ENCODE data around the gene SNX25.
A peak's percentile ranks its signal among the peaks of the same experiment; 100 is the strongest.

SNX25 gene

DNA sequence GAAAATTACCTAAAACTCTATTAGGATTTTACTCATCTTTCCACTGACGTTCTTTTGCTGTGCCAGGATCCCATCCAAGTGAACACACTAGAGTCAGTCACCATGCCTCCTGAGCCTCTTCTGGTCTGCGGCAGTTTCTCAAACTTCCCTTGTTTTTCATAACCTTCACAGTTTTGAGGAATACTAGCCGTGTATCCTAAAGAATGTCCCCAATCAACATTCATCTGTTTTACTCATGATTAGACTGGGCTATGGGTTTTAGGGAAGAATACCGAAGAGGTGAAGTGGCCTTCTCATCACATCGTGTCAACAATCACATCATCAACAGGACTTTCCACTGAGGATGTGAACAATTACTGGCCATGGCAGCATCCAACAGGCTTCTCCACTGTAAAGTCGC is 181.5 kb downstream of the SNX25 start:
- 100% methylated on average over 4 of the region's 6 CpGs for WGBS (ENCODE audit: insufficient coverage)
- Histone ChIP-seq H3K36me3 (ENCODE audit: control insufficient read depth in 4 of 4, insufficient read depth in 4 of 4, low read length in 3 of 4) (peaks cover 0 to 3% (median 0%) of the 10 kb centered on the region in 4 experiments), H3K9me3 (ENCODE audit: control extremely low read depth in 1 of 5, control insufficient read depth in 4 of 5, insufficient read depth in 2 of 5, low read depth in 1 of 5, low read length in 4 of 5) (no peaks in the 10 kb centered on the region), H3K4me3 (ENCODE audit: control insufficient read depth in 1 of 7, extremely low read depth in 1 of 7, insufficient read depth in 4 of 7, low read depth in 2 of 7, low read length in 6 of 7) (no peak overlapping the region), H3K27ac (ENCODE audit: insufficient read depth in 1 of 2, low read depth in 1 of 2, low read length in 2 of 2, poor library complexity in 1 of 2, severe bottlenecking in 2 of 2) (no peak overlapping the region), H3K4me1 (ENCODE audit: control extremely low read depth in 1 of 4, control insufficient read depth in 4 of 4, insufficient read depth in 4 of 4, low read length in 3 of 4) (peaks cover 7 to 18% (median 11%) of the 10 kb centered on the region in 4 experiments), H3K27me3 (replicated peaks in 2 of 5; ENCODE audit: control insufficient read depth in 4 of 5, insufficient read depth in 5 of 5, low read length in 4 of 5) (peaks cover 0 to 3% (median 0%) of the 10 kb centered on the region in 5 experiments)
- CTCF ChIA-PET, result no interaction called here
- POLR2A ChIA-PET, result no interaction called here
- DNase-seq, result no peak

DNA sequence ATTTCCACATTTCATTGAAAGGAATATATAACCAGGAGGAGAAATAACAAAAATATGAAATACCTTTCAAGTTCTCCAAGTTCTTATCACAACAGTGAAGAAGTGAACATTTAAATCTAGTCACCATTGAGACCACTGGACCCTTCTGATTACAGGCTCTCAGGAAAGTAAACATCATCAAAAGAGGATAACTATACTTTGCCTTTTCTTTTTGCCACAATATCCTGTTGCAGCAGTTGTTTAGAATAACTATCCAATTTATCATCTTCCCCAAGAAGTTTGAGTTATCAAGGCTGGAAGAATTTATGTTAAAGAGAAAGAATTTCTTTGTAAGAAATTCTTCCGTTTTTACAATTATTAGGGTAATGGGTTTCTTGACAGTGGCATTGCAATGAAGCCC is 182.8 kb downstream of the SNX25 start:
- DNase-seq, result no peak
- Histone ChIP-seq H3K36me3 (ENCODE audit: control insufficient read depth in 4 of 4, insufficient read depth in 4 of 4, low read length in 3 of 4) (peaks cover 0 to 3% (median 0%) of the 10 kb centered on the region in 4 experiments), H3K9me3 (ENCODE audit: control extremely low read depth in 1 of 5, control insufficient read depth in 4 of 5, insufficient read depth in 2 of 5, low read depth in 1 of 5, low read length in 4 of 5) (no peaks in the 10 kb centered on the region), H3K27me3 (replicated peaks in 2 of 5; ENCODE audit: control insufficient read depth in 4 of 5, insufficient read depth in 5 of 5, low read length in 4 of 5) (peaks cover 0 to 3% (median 0%) of the 10 kb centered on the region in 5 experiments), H3K4me3 (ENCODE audit: control insufficient read depth in 1 of 7, extremely low read depth in 1 of 7, insufficient read depth in 4 of 7, low read depth in 2 of 7, low read length in 6 of 7) (no peak overlapping the region), H3K27ac (ENCODE audit: insufficient read depth in 1 of 2, low read depth in 1 of 2, low read length in 2 of 2, poor library complexity in 1 of 2, severe bottlenecking in 2 of 2) (no peak overlapping the region), H3K4me1 (ENCODE audit: control extremely low read depth in 1 of 4, control insufficient read depth in 4 of 4, insufficient read depth in 4 of 4, low read length in 3 of 4) (peaks cover 9 to 24% (median 18%) of the 10 kb centered on the region in 4 experiments)
- no CpG with 5 or more reads among the region's 1 CpG for WGBS (ENCODE audit: insufficient coverage)
- CTCF ChIA-PET, result no interaction called here
- POLR2A ChIA-PET, result no interaction called here

- ChIA-PET CTCF (interaction anchor here (1.5 kb wide), 2 partner anchors 9 to 31 kb away, joined by 5 read pairs; partner anchors contain the start of gene UFSP2), POLR2A (interaction anchor here (0.5 kb wide), 1 partner anchor 33 kb away, joined by 4 read pairs; no protein-coding TSS in a partner anchor)
- no peaks in the 10 kb centered on the region for H3K9me3 ChIP-seq (ENCODE audit: control extremely low read depth in 1 of 5, control insufficient read depth in 4 of 5, insufficient read depth in 2 of 5, low read depth in 1 of 5, low read length in 4 of 5)
- no peaks in the 10 kb centered on the region for H3K27me3 ChIP-seq (replicated peaks in 2 of 5; ENCODE audit: control insufficient read depth in 4 of 5, insufficient read depth in 5 of 5, low read length in 4 of 5)
- peak overlapping the region in 6 of 7 experiments; percentile 74 to 99 (median 86) for H3K4me3 ChIP-seq (ENCODE audit: control insufficient read depth in 1 of 7, extremely low read depth in 1 of 7, insufficient read depth in 4 of 7, low read depth in 2 of 7, low read length in 6 of 7)
- 63% methylated on average over 8 of the region's 12 CpGs for WGBS (ENCODE audit: insufficient coverage)
- H3K27ac ChIP-seq (ENCODE audit: insufficient read depth in 1 of 2, low read depth in 1 of 2, low read length in 2 of 2, poor library complexity in 1 of 2, severe bottlenecking in 2 of 2), result peak overlapping the region in 1 of 2 experiments; percentile 83
- H3K36me3 ChIP-seq (ENCODE audit: control insufficient read depth in 4 of 4, insufficient read depth in 4 of 4, low read length in 3 of 4), result peaks cover 0 to 5% (median 4%) of the 10 kb centered on the region in 4 experiments
- DNase-seq, result no peak
- peaks cover 9 to 24% (median 19%) of the 10 kb centered on the region in 4 experiments for H3K4me1 ChIP-seq (ENCODE audit: control extremely low read depth in 1 of 4, control insufficient read depth in 4 of 4, insufficient read depth in 4 of 4, low read length in 3 of 4)
Observed at GRCh38 chr4:185394568-185395237, 185.3 kb downstream of the SNX25 start.

DNA sequence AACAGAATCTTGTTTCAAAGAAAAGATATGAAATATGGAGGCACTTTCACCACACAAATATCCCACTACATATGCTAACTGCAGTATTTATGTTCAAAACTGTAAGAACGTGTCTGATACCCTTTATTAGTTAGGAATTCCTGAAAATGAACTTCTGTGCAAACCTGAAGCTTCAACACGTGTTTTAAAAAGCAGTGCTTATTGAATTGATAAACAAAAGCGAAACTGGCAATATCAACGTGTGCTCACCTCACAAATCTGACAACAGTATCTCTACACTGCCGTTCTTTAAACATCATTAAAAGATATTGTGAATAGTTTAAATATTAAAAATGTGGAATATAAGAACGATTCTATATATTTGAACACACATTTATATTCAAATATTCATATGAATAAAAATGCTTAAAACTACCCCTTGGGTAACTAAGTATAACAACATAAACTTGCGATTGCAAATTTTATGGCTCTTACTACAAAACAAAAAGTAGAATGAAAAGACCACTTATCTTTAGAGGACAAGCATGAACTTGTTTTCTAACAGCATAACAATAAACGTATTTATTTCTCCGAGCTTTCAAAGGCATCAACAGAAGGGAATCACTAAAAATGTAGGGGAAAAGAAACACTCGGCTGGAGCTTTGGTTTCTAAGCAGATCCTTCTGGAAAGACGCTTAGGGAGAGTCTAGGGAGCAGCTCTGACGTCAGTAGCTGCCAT is 186.0 kb downstream of the SNX25 start, which contains the start of gene LRP2BP:
LRP2BP (minus strand) TSS at position 687 of the 718 bp plus-strand sequence. CDS start 17,738 bp downstream, outside the sequence.
- peak; percentile 10 to 64 (median 52) for DNase-seq
- Histone ChIP-seq H3K4me1 (ENCODE audit: control extremely low read depth in 1 of 4, control insufficient read depth in 4 of 4, insufficient read depth in 4 of 4, low read length in 3 of 4) (peaks cover 9 to 24% (median 19%) of the 10 kb centered on the region in 4 experiments), H3K27me3 (replicated peaks in 2 of 5; ENCODE audit: control insufficient read depth in 4 of 5, insufficient read depth in 5 of 5, low read length in 4 of 5) (no peaks in the 10 kb centered on the region), H3K9me3 (ENCODE audit: control extremely low read depth in 1 of 5, control insufficient read depth in 4 of 5, insufficient read depth in 2 of 5, low read depth in 1 of 5, low read length in 4 of 5) (no peaks in the 10 kb centered on the region), H3K36me3 (ENCODE audit: control insufficient read depth in 4 of 4, insufficient read depth in 4 of 4, low read length in 3 of 4) (peaks cover 0 to 8% (median 5%) of the 10 kb centered on the region in 4 experiments), H3K27ac (ENCODE audit: insufficient read depth in 1 of 2, low read depth in 1 of 2, low read length in 2 of 2, poor library complexity in 1 of 2, severe bottlenecking in 2 of 2) (peak within 1 kb of the TSS; percentile 46 to 83), H3K4me3 (ENCODE audit: control insufficient read depth in 1 of 7, extremely low read depth in 1 of 7, insufficient read depth in 4 of 7, low read depth in 2 of 7, low read length in 6 of 7) (peak within 1 kb of the TSS; percentile 62 to 99 (median 86))
- ChIA-PET POLR2A (no interaction called here), CTCF (interaction anchor here (1.5 kb wide), 2 partner anchors 9 to 30 kb away, joined by 5 read pairs; partner anchors contain the start of gene UFSP2)
- 0% methylated on average over 3 of the region's 12 CpGs for WGBS (ENCODE audit: insufficient coverage)

DNA sequence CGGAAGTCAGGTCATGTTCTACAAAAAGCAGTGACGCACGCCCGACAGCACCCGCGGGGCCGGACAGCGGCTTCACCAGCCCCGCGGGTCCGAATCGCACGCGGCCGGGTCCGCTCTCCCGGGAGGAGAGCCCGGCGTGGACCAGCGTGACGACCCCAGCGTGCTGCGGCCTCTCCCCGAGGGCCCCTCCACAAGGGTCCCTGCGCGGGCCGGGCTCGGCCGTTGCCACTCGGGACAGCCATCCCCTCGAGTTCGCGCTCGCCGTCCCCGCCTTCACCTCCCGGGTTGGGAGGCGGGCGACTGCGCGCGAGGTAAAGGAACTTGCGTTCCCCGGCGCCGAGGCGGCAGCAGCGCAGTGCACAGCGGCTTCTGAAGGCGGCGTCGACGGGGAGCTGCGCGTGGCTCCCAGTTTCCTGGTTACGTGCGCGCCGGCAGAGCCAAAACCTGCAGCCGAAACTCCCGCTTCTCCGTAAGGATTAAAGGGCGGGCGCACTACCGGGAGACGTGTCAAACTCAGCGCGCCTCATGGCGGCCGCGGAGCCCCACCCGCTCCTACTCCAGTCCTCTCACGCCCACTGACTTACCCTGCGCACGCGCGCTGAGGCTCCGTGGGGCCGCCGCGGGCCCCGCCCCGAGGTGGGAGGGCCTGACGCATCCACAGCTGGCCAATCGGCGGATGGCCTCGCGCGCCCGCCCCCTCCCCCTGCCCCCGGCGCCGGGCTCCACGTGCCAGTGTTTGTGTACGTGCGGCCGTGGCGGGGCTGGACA is 186.7 kb downstream of the SNX25 start:
- CTCF ChIA-PET, result interaction anchor here (1.5 kb wide), 2 partner anchors 10 to 30 kb away, joined by 5 read pairs; partner anchors contain the start of gene UFSP2
- H3K4me1 ChIP-seq (ENCODE audit: control extremely low read depth in 1 of 4, control insufficient read depth in 4 of 4, insufficient read depth in 4 of 4, low read length in 3 of 4), result peaks cover 9 to 24% (median 19%) of the 10 kb centered on the region in 4 experiments
- 0% methylated on average over 87 of the region's 98 CpGs for WGBS (ENCODE audit: insufficient coverage)

GRCh38 chr4:185396724-185397385 is 187.5 kb downstream of the SNX25 start, which contains the start of gene ANKRD37:
ANKRD37 (plus strand) TSS chr4:185396841; CDS start chr4:185396924, 83 bp downstream.
- POLR2A ChIA-PET, result no interaction called here
- peak in 1 of 3 donors; percentile 5 for DNase-seq

More for the DNA sequence above, 186.7 kb downstream of the SNX25 start:
- Histone ChIP-seq H3K27ac (ENCODE audit: insufficient read depth in 1 of 2, low read depth in 1 of 2, low read length in 2 of 2, poor library complexity in 1 of 2, severe bottlenecking in 2 of 2) (peak overlapping the region; percentile 46 to 83), H3K27me3 (replicated peaks in 2 of 5; ENCODE audit: control insufficient read depth in 4 of 5, insufficient read depth in 5 of 5, low read length in 4 of 5) (no peaks in the 10 kb centered on the region), H3K9me3 (ENCODE audit: control extremely low read depth in 1 of 5, control insufficient read depth in 4 of 5, insufficient read depth in 2 of 5, low read depth in 1 of 5, low read length in 4 of 5) (no peaks in the 10 kb centered on the region), H3K4me3 (ENCODE audit: control insufficient read depth in 1 of 7, extremely low read depth in 1 of 7, insufficient read depth in 4 of 7, low read depth in 2 of 7, low read length in 6 of 7) (peak overlapping the region; percentile 62 to 99 (median 86)), H3K36me3 (ENCODE audit: control insufficient read depth in 4 of 4, insufficient read depth in 4 of 4, low read length in 3 of 4) (peaks cover 0 to 8% (median 4%) of the 10 kb centered on the region in 4 experiments)
- DNase-seq, result peak; percentile 91 to 94 (median 94)
- POLR2A ChIA-PET, result no interaction called here

More at GRCh38 chr4:185396724-185397385, 187.5 kb downstream of the SNX25 start, which contains the start of gene ANKRD37:
- no peaks in the 10 kb centered on the region for H3K9me3 ChIP-seq (ENCODE audit: control extremely low read depth in 1 of 5, control insufficient read depth in 4 of 5, insufficient read depth in 2 of 5, low read depth in 1 of 5, low read length in 4 of 5)
- peaks cover 0 to 12% (median 4%) of the 10 kb centered on the region in 4 experiments for H3K36me3 ChIP-seq (ENCODE audit: control insufficient read depth in 4 of 4, insufficient read depth in 4 of 4, low read length in 3 of 4)
- H3K27ac ChIP-seq (ENCODE audit: insufficient read depth in 1 of 2, low read depth in 1 of 2, low read length in 2 of 2, poor library complexity in 1 of 2, severe bottlenecking in 2 of 2), result peak within 1 kb of the TSS; percentile 46 to 83
- H3K4me1 ChIP-seq (ENCODE audit: control extremely low read depth in 1 of 4, control insufficient read depth in 4 of 4, insufficient read depth in 4 of 4, low read length in 3 of 4), result peaks cover 9 to 24% (median 19%) of the 10 kb centered on the region in 4 experiments
- 20% methylated on average over 36 of the region's 38 CpGs for WGBS (ENCODE audit: insufficient coverage)
- CTCF ChIA-PET, result no interaction called here
- H3K4me3 ChIP-seq (ENCODE audit: control insufficient read depth in 1 of 7, extremely low read depth in 1 of 7, insufficient read depth in 4 of 7, low read depth in 2 of 7, low read length in 6 of 7), result peak within 1 kb of the TSS; percentile 62 to 99 (median 86)
- no peaks in the 10 kb centered on the region for H3K27me3 ChIP-seq (replicated peaks in 2 of 5; ENCODE audit: control insufficient read depth in 4 of 5, insufficient read depth in 5 of 5, low read length in 4 of 5)
